Glutamatergic neuron (in vitro differentiated cells): ENCODE results near the gene GAB2. TPM values are rescaled to one million over a fixed set of nuclear protein-coding genes. Genes with fewer than 3 reads are reported as not detected.

ENCODE experiments used
- DNase-seq: peaks from one replicate; pipeline ENCODE4 v3.0.0; 2022
- H3K27ac Mint-ChIP-seq: one replicate; pipeline ENCODE4 v1.8.0; 2020; ENCODE audit warnings: mild to moderate bottlenecking, mixed read lengths, inconsistent platforms; ENCODE audit not compliant: unreplicated experiment
- H3K27me3 Mint-ChIP-seq: one replicate; pipeline ENCODE4 v1.8.0; 2020; ENCODE audit warnings: mild to moderate bottlenecking, moderate library complexity, mixed read lengths, inconsistent platforms; ENCODE audit not compliant: unreplicated experiment
- H3K36me3 Mint-ChIP-seq: one replicate; pipeline ENCODE4 v1.8.0; 2020; ENCODE audit warnings: mild to moderate bottlenecking, mixed read lengths, inconsistent platforms; ENCODE audit not compliant: unreplicated experiment
- H3K4me1 Mint-ChIP-seq: one replicate; pipeline ENCODE4 v1.8.0; 2020; ENCODE audit warnings: mild to moderate bottlenecking, low read depth, mixed read lengths, inconsistent platforms; ENCODE audit not compliant: unreplicated experiment
- H3K4me3 Mint-ChIP-seq: one replicate; pipeline ENCODE4 v1.8.0; 2020; ENCODE audit warnings: mild to moderate bottlenecking, mixed read lengths, inconsistent platforms; ENCODE audit not compliant: unreplicated experiment
- H3K9me3 Mint-ChIP-seq: one replicate; pipeline ENCODE4 v1.8.0; 2020; ENCODE audit warnings: mild to moderate bottlenecking, moderate library complexity, mixed read lengths, inconsistent platforms; ENCODE audit not compliant: unreplicated experiment
- CTCF ChIP-seq: fragments of 200-600 bp; sonication (generic); IDR thresholded peaks from one replicate; pipeline ENCODE4 v1.5.0; 2021; ENCODE audit not compliant: partially characterized antibody, unreplicated experiment
- total RNA-seq: library from RNA; stranded (reverse); fragmentation: NEBNext Ultra II Directional; extraction: Animal tissue kit (Norgen Biotek cat#: 25700); gene quantifications from one replicate; pipeline ENCODE4 v1.2.1, GENCODE V29; 2021; ENCODE audit not compliant: unreplicated experiment

The GAB2 gene
- total RNA-seq, 1 donor from 2014 or later: 87.9 TPM

GRCh38 chr11:78217650-78218541 lies 199.7 kb downstream of the GAB2 start:
- H3K27ac Mint-ChIP-seq: peak overlapping the region; percentile 64
- peaks cover 34% of the 10 kb centered on the region for H3K9me3 Mint-ChIP-seq
- no peaks in the 10 kb centered on the region for H3K4me1 Mint-ChIP-seq
- no peak overlapping the region for H3K4me3 Mint-ChIP-seq
- TF ChIP-seq CTCF: no peak
- no peak for DNase-seq
- peaks cover 23% of the 10 kb centered on the region for H3K27me3 Mint-ChIP-seq
- H3K36me3 Mint-ChIP-seq: peaks cover 21% of the 10 kb centered on the region

DNA sequence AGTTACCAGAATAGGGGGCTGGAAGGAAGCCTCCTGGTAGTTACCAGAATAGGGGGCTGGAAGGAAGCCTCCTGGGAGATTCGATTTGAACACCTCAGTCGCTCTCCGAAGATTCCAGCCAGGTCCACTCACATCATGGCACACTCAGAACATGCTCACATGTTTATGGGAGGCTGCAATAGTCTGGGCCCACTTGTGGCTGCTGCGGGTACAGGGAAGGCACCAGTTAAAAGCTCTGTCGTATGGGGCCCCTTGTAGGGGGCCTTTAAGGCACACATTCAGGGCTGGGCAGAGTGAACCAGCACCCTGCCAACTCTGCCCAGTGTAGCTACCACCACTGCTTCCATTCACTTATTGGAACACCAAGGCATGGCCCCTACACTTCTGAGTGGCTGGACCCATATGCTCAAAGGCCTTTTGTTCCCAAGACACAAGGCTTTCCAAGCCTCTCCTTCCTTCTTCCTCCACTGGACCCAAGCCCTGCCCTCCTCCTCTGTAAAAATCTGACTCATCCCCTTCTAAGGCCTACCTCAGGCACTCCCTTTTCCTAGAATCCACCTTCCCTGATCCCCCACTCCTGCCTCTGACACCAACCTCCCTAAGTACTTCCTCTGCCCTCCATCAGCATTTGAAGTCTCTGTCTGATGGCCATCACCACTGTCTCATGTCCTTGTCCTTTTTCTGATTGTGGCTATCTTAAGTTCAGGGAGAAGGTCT lies 200.9 kb downstream of the GAB2 start:
- no peak for DNase-seq
- Mint-ChIP-seq H3K4me3 (no peak overlapping the region), H3K36me3 (peaks cover 23% of the 10 kb centered on the region), H3K27ac (peak overlapping the region; percentile 82), H3K27me3 (peaks cover 23% of the 10 kb centered on the region), H3K4me1 (no peaks in the 10 kb centered on the region), H3K9me3 (peaks cover 37% of the 10 kb centered on the region)
- TF ChIP-seq CTCF: no peak

- no peak for TF ChIP-seq CTCF
- DNase-seq: no peak
- H3K27me3 Mint-ChIP-seq: peaks cover 20% of the 10 kb centered on the region
- peaks cover 37% of the 10 kb centered on the region for H3K9me3 Mint-ChIP-seq
- H3K36me3 Mint-ChIP-seq: peaks cover 23% of the 10 kb centered on the region
- H3K4me1 Mint-ChIP-seq: no peaks in the 10 kb centered on the region
- no peak overlapping the region for H3K27ac Mint-ChIP-seq
- H3K4me3 Mint-ChIP-seq: no peak overlapping the region
Observed at GRCh38 chr11:78216021-78216420, 201.6 kb downstream of the GAB2 start.

GRCh38 chr11:78214331-78215194 lies 203.1 kb downstream of the GAB2 start:
- Mint-ChIP-seq H3K36me3 (peaks cover 20% of the 10 kb centered on the region), H3K27ac (no peak overlapping the region), H3K27me3 (peaks cover 27% of the 10 kb centered on the region), H3K4me3 (no peak overlapping the region), H3K4me1 (no peaks in the 10 kb centered on the region), H3K9me3 (peaks cover 38% of the 10 kb centered on the region)
- no peak for TF ChIP-seq CTCF
- DNase-seq: no peak
